ENCODE measurements around the gene GATA3.

- TF ChIP-seq EZH2 (IDR thresholded peaks at IDR 0.05) (no peak), POLR2AphosphoS5 (IDR thresholded peaks at IDR 0.05; ENCODE audit: borderline replicate concordance, low read depth, low read length) (no peak), FOXP2 (optimal IDR thresholded peaks at IDR 0.05; ENCODE audit: control extremely low read depth, extremely low read length, insufficient read depth) (no peak)
Observed at GRCh38 chr10:8116926-8117493, 62.5 kb downstream of the GATA3 start.

Measured in SK-N-MC (cell line).